A673 (cell line): ENCODE results near the gene PLAAT1. TPM values are rescaled to one million over a fixed set of nuclear protein-coding genes. Genes with fewer than 3 reads are reported as not detected.

Source experiments
- BruUV-seq: library from RNA; stranded (reverse); fragments of 400-500 nt; replicated peaks from 2 replicates; lab custom pipeline; 2021; lab: Mats Ljungman, UMichigan
- CTCF ChIA-PET: fragments of 300-600 bp; sonication (Branson Sonifier 250); formaldehyde crosslinking; loops from one replicate; lab custom pipeline; 2022; ENCODE audit warnings: antibody characterized with exemption; lab: Charles Lee
- POLR2A ChIA-PET: fragments of 300-600 bp; sonication (Branson Sonifier 250); formaldehyde crosslinking; loops from one replicate; lab custom pipeline; 2022; ENCODE audit warnings: antibody characterized with exemption; ENCODE audit not compliant: low non-redundant PET; lab: Charles Lee
- DNase-seq: peaks from one replicate; pipeline ENCODE4 v3.0.0-alpha.2; 2015; ENCODE audit warnings: low spot score
- H3K27ac ChIP-seq: fragments of 200-600 bp; sonication (generic); 2 replicates; pipeline ENCODE4 v1.5.1; 2016; ENCODE audit warnings: mixed run types, low read depth, mild to moderate bottlenecking, mixed read lengths, antibody characterized with exemption, low read length; ENCODE audit not compliant: poor library complexity, severe bottlenecking
- H3K27me3 ChIP-seq: fragments of 200-600 bp; sonication (generic); replicated peaks from 2 replicates; pipeline ENCODE4 v1.6.1; 2017; ENCODE audit warnings: mixed run types, low read depth, mild to moderate bottlenecking, mixed read lengths, antibody characterized with exemption, low read length; ENCODE audit not compliant: insufficient read depth, poor library complexity
- H3K36me3 ChIP-seq: fragments of 200-600 bp; sonication (generic); 2 replicates; pipeline ENCODE4 v1.6.1; 2016; ENCODE audit warnings: mixed run types, mild to moderate bottlenecking, mixed read lengths, antibody characterized with exemption, low read length; ENCODE audit not compliant: insufficient read depth, poor library complexity, severe bottlenecking
- H3K4me1 ChIP-seq: fragments of 200-600 bp; sonication (generic); 2 replicates; pipeline ENCODE4 v1.6.1; 2017; ENCODE audit warnings: mixed run types, mild to moderate bottlenecking, mixed read lengths, antibody characterized with exemption, low read length; ENCODE audit not compliant: insufficient read depth, poor library complexity, severe bottlenecking
- H3K4me3 ChIP-seq: fragments of 200-600 bp; sonication (generic); 2 replicates; pipeline ENCODE4 v1.5.1; 2016; ENCODE audit warnings: low read depth, mixed run types, mild to moderate bottlenecking, mixed read lengths, low read length; ENCODE audit not compliant: poor library complexity, severe bottlenecking
- H3K9me3 ChIP-seq: fragments of 200-600 bp; sonication (generic); 2 replicates; pipeline ENCODE4 v1.6.1; 2016; ENCODE audit warnings: mixed run types, low read depth, mild to moderate bottlenecking, mixed read lengths, antibody characterized with exemption, low read length; ENCODE audit not compliant: poor library complexity, severe bottlenecking
- CTCF ChIP-seq: fragments of 300-800, 200-600 bp; sonication (generic); conservative IDR thresholded peaks from 2 replicates; pipeline ENCODE4 v1.5.1; 2017; ENCODE audit warnings: low read depth, mild to moderate bottlenecking, antibody characterized with exemption, low read length, moderate library complexity, mixed read lengths
- EZH2 ChIP-seq: fragments of 200-600 bp; sonication (generic); IDR thresholded peaks from 2 replicates; pipeline ENCODE4 v1.6.1; 2017; ENCODE audit warnings: borderline replicate concordance, low read depth, mild to moderate bottlenecking, mixed read lengths, antibody characterized with exemption, low read length; ENCODE audit not compliant: poor library complexity, severe bottlenecking
- intact Hi-C: fragments of 100-400 bp; cut with micrococcal nuclease; formaldehyde crosslinking; loops from one replicate; pipeline ENCODE4 v1.10.0; 2022; ENCODE audit not compliant: unreplicated experiment
- total RNA-seq: library from RNA; stranded (reverse); gene quantifications from 2 replicates; pipeline ENCODE4 v1.2.3, GENCODE V29; 2021

Gene PLAAT1
- total RNA-seq, 1 experiment from 2014 or later = 0.75 TPM

- CTCF ChIA-PET = no interaction called here
- no peak for DNase-seq
These were observed 13.1 kb downstream of the PLAAT1 start for GRCh38 chr3:193253986-193254660.

GRCh38 chr3:193261970-193262369 is 20.9 kb downstream of the PLAAT1 start:
- BruUV-seq = no TSS peak
- no peak for DNase-seq
- H3K27me3 ChIP-seq = no peaks in the 10 kb centered on the region
- no peak overlapping the region for H3K4me3 ChIP-seq
- POLR2A ChIA-PET = no interaction called here
- CTCF ChIA-PET = no interaction called here
- no peaks in the 10 kb centered on the region for H3K9me3 ChIP-seq
- intact Hi-C loops = no loop called here
- H3K27ac ChIP-seq = no peak overlapping the region
- H3K4me1 ChIP-seq = no peaks in the 10 kb centered on the region
- no peak for TF ChIP-seq CTCF
- no peak for TF ChIP-seq EZH2
- H3K36me3 ChIP-seq = no peaks in the 10 kb centered on the region

More at GRCh38 chr3:193253986-193254660, 13.1 kb downstream of the PLAAT1 start:
- Histone ChIP-seq H3K27me3 (no peaks in the 10 kb centered on the region), H3K9me3 (peaks cover 8% of the 10 kb centered on the region), H3K27ac (no peak overlapping the region), H3K4me1 (no peaks in the 10 kb centered on the region), H3K4me3 (no peak overlapping the region), H3K36me3 (no peaks in the 10 kb centered on the region)
- BruUV-seq = no TSS peak
- TF ChIP-seq EZH2 (no peak), CTCF (no peak)
- POLR2A ChIA-PET = no interaction called here
- intact Hi-C loops = no loop called here

- Histone ChIP-seq H3K27me3 (no peaks in the 10 kb centered on the region), H3K4me1 (no peaks in the 10 kb centered on the region), H3K27ac (no peak overlapping the region), H3K4me3 (no peak overlapping the region), H3K36me3 (no peaks in the 10 kb centered on the region), H3K9me3 (no peaks in the 10 kb centered on the region)
- TF ChIP-seq EZH2 = no peak
- no peak for TF ChIP-seq CTCF
- no TSS peak for BruUV-seq
- ChIA-PET POLR2A (no interaction called here), CTCF (no interaction called here)
- DNase-seq = no peak
- intact Hi-C loops = no loop called here
These were observed 21.7 kb downstream of the PLAAT1 start for GRCh38 chr3:193262707-193263106.
